HG02840 (cell line): ENCODE results near the gene GALNT2.
A peak's percentile ranks its signal among the peaks of the same experiment; 100 is the strongest.

Experiments used
- ATAC-seq: cut with Tn5 transposase; IDR thresholded peaks from one replicate; pipeline ENCODE4 v1.9.1; 2021; ENCODE audit warnings: mild to moderate bottlenecking, moderate library complexity, moderate number of reproducible peaks; ENCODE audit not compliant: unreplicated experiment, low FRiP score

Gene GALNT2

DNA sequence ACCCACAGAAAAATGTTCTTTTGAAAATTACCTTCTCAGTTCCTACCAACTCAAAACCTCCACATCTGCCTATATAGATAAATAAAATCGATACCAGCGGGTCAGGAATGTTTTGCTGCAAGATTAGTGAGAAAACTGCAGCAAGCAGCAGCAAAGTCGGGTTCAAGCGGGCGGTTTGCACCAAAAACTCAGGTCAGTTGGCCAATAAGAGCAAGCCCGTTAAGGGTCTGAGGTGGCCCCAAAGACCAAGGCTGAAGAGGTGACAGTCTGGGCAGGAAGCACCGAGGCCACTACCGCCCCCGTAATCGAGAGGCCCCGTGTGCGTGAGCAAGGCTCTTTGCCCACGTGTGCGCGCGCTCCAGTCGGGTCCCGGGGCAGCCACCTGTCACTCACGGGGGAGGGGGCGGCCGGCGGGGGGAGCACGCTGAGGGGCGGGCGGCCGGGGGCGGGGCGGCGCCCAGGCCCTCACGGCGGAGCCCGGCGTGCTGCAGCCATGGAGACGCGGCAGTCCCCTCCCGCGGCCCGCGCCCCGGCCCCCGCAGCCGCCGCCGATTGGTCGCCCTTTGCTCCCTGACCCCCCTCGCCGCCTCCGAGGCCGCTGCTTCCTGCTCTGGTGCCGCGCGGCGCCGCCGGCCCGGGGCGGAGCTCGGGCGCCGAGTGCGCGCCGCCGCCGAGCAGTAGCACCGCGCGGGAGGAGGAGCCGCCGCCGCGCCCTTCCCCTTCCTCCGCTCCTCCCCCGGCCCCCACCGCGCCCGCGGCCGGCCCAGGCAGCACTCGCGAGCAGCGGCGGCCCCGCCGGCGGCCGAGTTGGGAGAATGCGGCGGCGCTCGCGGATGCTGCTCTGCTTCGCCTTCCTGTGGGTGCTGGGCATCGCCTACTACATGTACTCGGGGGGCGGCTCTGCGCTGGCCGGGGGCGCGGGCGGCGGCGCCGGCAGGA, at the start of gene GALNT2:
TSS of gene GALNT2 (plus strand) at position 773 of the 939 bp plus-strand sequence. CDS start at position 816, 43 bp downstream.
- ATAC-seq = peak; percentile 87

DNA sequence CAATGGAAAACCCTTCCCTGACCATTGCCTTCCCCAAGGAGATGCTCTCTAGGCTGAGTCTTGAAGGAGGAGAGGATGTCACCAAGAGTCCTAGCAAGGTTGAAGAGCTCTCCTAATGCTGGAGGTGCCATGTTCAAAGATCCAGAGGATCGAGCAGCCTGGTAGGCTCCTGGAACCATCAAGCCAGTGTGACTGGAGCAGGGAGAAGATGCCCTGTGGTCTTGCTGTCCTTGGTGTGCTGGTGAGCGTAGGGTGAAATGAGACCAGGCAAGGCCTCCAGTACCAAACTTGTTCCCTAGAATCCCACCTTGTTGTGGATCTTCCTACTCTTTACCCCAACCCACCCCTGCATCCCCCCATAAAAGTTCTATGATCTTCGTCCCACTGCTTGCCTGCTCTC, 46.6 kb upstream of the GALNT2 start:
- ATAC-seq = no peak

- no peak for ATAC-seq
Observed at GRCh38 chr1:230022666-230023380, 44.2 kb upstream of the GALNT2 start.

- no peak for ATAC-seq
Observed at GRCh38 chr1:230025686-230026085, 41.4 kb upstream of the GALNT2 start.

DNA sequence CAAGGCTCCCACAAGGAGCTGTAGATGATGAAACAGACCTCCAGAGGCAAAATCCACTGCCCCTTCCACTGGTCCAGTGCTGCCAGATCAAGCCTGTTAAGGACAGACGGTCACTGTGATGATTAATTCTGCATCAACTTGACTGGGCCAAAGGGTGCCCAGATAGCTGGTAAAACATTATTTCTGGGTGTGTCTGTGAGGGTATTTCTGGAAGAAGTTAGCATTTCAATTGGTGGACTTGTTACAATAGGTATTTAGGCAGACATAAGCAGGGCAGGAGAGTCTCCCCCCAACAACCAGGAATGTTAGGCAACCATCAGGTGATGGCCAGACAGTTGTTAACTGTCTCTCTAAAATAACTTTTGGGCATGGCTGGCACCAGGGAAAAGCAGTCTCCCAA, 40.9 kb upstream of the GALNT2 start:
- no peak for ATAC-seq

DNA sequence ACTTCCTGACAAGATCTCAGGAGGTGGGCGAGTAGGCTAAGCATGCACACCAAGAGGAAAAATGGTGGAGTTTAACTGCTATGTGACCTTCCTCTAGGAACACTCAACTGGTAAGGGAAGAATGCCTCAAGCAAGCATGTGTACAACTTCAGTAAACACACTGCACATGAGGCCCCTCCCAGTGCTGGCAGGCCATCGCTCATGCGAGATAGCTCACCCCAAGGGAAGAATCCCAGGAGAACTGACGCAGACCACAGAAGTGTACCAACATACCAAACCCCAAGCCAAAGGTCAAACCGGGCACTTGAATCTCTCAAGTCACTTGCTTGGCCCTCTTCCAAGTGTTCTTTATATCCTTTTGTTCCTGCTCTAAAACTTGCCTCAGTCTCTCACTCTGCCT, 40.5 kb upstream of the GALNT2 start:
- no peak for ATAC-seq

- no peak for ATAC-seq
Observed at GRCh38 chr1:230028602-230029223, 38.3 kb upstream of the GALNT2 start.

DNA sequence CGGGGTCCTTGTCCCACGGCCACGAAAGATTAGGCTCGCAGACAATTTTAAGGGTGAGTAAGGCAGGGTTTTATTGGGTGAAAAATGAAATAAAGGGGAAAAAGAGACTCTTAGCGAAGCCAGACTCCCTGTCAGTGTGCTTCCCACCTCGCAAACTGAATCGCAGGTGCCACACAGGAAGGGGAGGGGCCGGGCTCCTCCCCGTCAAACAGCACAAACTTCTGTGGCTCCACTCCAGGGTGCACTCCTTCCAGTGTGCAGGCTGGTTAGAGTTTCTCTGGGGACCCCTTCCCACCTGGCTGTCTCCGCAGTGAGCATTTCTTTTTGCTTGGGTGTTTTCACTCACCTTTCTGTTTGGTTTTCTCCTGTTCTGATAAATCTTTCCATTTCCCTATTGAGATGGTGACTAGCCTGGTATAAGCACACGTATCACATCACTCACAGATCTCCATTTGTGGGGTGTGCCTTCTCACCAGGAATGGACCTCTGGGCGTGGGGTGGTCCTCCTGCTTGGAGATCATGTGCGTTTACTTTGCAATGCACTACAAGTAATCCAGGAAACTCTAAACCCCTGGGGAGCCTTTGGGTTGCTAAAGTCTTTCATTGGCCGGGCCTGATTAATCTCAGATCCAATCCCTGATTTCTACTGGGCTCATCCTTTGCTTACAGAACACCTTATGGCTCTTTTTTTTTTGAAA, 37.6 kb upstream of the GALNT2 start:
- ATAC-seq = no peak

DNA sequence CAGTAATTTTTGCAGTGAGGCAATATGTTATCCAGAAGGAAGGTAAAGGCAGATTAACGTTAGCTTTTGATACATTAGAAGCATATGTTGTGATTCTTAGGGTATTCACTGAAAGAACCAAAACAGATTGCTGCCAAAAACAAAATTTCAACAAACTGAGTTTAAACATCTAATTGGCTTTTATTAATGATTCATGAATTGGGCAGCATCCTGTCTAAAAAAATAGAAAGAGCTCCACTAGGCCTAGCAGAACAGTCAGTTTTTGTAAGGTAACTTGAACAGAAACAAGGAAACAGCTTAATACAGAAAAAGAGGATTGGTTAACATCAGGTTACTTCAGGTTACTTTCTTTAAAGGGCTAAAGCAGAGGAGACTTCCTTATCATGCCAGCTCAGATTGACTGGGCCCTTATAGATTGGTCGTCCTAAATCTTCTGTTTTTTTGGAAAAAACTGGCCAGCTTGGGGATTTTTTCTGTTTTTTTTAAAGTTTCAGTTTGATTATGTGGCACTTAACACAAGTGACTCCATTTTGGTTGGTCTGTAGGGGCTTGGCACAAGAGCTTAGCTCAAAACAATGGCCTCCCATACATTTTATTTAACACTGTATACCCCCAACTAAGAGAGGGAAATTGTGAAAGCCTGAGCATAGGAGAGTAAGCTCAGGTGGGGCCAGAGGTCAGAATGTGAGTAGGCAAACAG, 36.8 kb upstream of the GALNT2 start:
- ATAC-seq = no peak

GRCh38 chr1:230031131-230031530, 35.9 kb upstream of the GALNT2 start:
- ATAC-seq = no peak

GRCh38 chr1:230032516-230033281, 34.3 kb upstream of the GALNT2 start:
- ATAC-seq = no peak

GRCh38 chr1:230037261-230037660, 29.8 kb upstream of the GALNT2 start:
- no peak for ATAC-seq

GRCh38 chr1:230040440-230040839, 26.6 kb upstream of the GALNT2 start:
- ATAC-seq = no peak

DNA sequence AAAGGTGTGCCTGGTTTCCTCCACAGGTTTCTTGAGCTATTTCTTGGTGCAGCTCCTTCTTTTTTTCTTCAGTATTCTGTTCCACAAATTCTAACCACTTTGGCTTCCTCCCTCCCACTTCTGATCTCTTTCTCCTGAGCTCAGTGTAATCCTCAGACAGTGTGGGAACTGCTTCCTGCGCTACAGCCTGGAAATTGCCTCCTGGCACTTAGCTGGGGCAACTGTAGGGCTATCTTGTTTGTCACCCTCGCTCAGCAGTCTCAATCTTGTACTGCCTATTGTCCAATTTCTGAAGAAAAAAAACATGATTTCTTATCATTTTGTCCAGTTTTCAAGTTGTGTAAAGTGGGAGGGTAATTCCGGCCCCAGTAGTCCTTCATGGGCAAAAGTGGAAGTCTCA, 24.0 kb upstream of the GALNT2 start:
- no peak for ATAC-seq

GRCh38 chr1:230044729-230045128, 22.3 kb upstream of the GALNT2 start:
- ATAC-seq = no peak

GRCh38 chr1:230047114-230047865, 19.7 kb upstream of the GALNT2 start:
- ATAC-seq = no peak

DNA sequence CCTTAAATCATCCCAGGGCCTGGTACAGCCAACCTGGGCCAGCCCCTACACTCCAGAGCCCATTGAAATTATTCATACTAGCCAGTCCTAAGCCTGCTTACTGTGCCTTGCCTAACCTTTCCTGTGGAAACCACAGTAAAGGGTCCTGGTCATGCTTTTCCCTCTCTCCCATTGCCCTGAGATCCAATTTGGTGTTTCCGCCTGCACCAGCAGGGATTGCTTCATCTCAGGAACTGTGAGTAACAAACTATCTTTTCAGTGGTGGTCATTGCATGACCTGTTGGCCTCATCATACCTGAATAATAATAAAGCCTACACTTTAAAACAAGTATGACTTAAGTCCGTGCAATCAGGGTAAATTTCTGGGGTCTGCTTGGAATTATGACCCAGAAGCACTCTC, 18.7 kb upstream of the GALNT2 start:
- no peak for ATAC-seq

DNA sequence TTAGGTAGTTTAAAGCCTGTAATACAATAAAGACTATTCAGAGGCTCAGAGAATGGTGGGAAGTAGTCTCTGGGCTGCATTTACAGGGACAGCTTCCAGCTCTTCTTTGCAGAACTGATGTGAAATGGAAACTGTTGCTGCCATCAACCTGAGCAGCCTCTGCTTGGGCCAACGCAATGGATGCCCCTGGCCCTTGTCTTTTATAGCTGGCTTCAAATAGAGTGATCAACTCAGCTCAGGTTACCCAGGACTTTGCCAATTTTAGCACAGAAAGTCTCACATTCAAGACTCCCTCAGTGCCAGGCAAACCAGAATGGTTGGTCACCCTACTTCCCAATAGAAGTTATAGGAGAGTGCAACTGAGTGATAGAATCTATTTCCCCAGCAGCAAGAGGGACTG, 18.1 kb upstream of the GALNT2 start:
- no peak for ATAC-seq

GRCh38 chr1:230049731-230050130, 17.3 kb upstream of the GALNT2 start:
- ATAC-seq = no peak
